Activated naive CD4-positive, alpha-beta T cell treated with anti-CD3 and anti-CD28 coated beads, Interleukin-2, amount 50 U/mL, for 16 hours (primary cell): Measurements from ENCODE around the gene PBXIP1.

Experiments used
- DNase-seq: peaks from one replicate; pipeline ENCODE4 v3.0.0-alpha.2; 2020

Gene PBXIP1

GRCh38 chr1:154971341-154971998 lies 15.6 kb upstream of the PBXIP1 start:
- DNase-seq: no peak

GRCh38 chr1:154970631-154971340 lies 14.9 kb upstream of the PBXIP1 start, which contains the start of gene SHC1:
Gene SHC1, minus strand, starts transcription at chr1:154970747. Its CDS starts 221 bp downstream, at chr1:154970526.
- DNase-seq: peak; percentile 53

- no peak for DNase-seq
Measured at GRCh38 chr1:154969860-154970452, 14.1 kb upstream of the PBXIP1 start.

GRCh38 chr1:154969246-154969645 lies 13.3 kb upstream of the PBXIP1 start:
- DNase-seq: no peak

- DNase-seq: no peak
Measured at GRCh38 chr1:154968731-154969130, 12.8 kb upstream of the PBXIP1 start.

GRCh38 chr1:154967331-154967950 lies 11.5 kb upstream of the PBXIP1 start:
- DNase-seq: no peak

GRCh38 chr1:154966111-154966510 lies 10.2 kb upstream of the PBXIP1 start:
- no peak for DNase-seq

- no peak for DNase-seq
Measured at GRCh38 chr1:154964359-154964758, 8.5 kb upstream of the PBXIP1 start.

GRCh38 chr1:154963643-154964042 lies 7.7 kb upstream of the PBXIP1 start:
- DNase-seq: no peak

GRCh38 chr1:154962795-154963330 lies 7.0 kb upstream of the PBXIP1 start:
- no peak for DNase-seq

- peak; percentile 29 for DNase-seq
Measured at GRCh38 chr1:154962156-154962749, 6.4 kb upstream of the PBXIP1 start.

GRCh38 chr1:154961207-154962155 lies 5.6 kb upstream of the PBXIP1 start, which contains the start of gene PYGO2:
Gene PYGO2, minus strand, starts transcription at chr1:154961782. Its CDS starts 206 bp downstream, at chr1:154961576.
- peak; percentile 83 for DNase-seq

GRCh38 chr1:154960446-154961136 lies 4.7 kb upstream of the PBXIP1 start:
- DNase-seq: no peak

GRCh38 chr1:154959426-154959780 lies 3.5 kb upstream of the PBXIP1 start:
- DNase-seq: no peak

- DNase-seq: no peak
Measured at GRCh38 chr1:154958681-154959425, 3.0 kb upstream of the PBXIP1 start.

- DNase-seq: no peak
Measured at GRCh38 chr1:154958036-154958435, 2.1 kb upstream of the PBXIP1 start.

- DNase-seq: no peak
Measured at GRCh38 chr1:154957091-154957657, 1.3 kb upstream of the PBXIP1 start.

GRCh38 chr1:154956544-154956941 lies 644 bp upstream of the PBXIP1 start:
- DNase-seq: no peak

- peak; percentile 59 for DNase-seq
Measured at GRCh38 chr1:154955039-154955717, 721 bp downstream of the PBXIP1 start.
